Colon (tissue), 2 donors: ENCODE measurements around the gene POLN.
"Not testable (repeated sequence)": the region's sequence is repeated elsewhere in the genome, so short reads cannot be mapped to it uniquely, and the experiment has no call there.

Experiments
- FAIRE-seq: peaks from 2 replicates; lab custom pipeline; 2012; peaks lifted over from hg19 to GRCh38; lab: Jason Lieb, UNC
- donor health status: control.
- donor health status: control.

POLN gene

GRCh38 chr4:2040391-2041238 lies 201.3 kb downstream of the POLN start:
- FAIRE-seq = no peak

GRCh38 chr4:2036866-2037265 lies 205.1 kb downstream of the POLN start:
- FAIRE-seq = no peak

GRCh38 chr4:2036327-2036726 lies 205.6 kb downstream of the POLN start:
- no peak for FAIRE-seq

- FAIRE-seq = not testable (repeated sequence)
Observed at GRCh38 chr4:2031161-2031560, 210.8 kb downstream of the POLN start.

- not testable (repeated sequence) for FAIRE-seq
Observed at GRCh38 chr4:2027120-2027519, 214.8 kb downstream of the POLN start.

- FAIRE-seq = no peak
Observed at GRCh38 chr4:2025817-2026216, 216.1 kb downstream of the POLN start.

GRCh38 chr4:2024683-2025082 lies 217.2 kb downstream of the POLN start:
- FAIRE-seq = no peak
